HUES6 (cell line): ENCODE measurements around the gene ASL.

Source experiments
- H3K27ac ChIP-seq: 2 replicates; pipeline ENCODE4 v1.7.0; 2013; ENCODE audit warnings: low read depth, mild to moderate bottlenecking, low read length, inconsistent platforms
- H3K27me3 ChIP-seq: 2 replicates; pipeline ENCODE4 v1.6.1; 2013; ENCODE audit warnings: low read length; ENCODE audit not compliant: control insufficient read depth, insufficient read depth
- H3K36me3 ChIP-seq: 2 replicates; pipeline ENCODE4 v1.6.1; 2013; ENCODE audit warnings: low read length; ENCODE audit not compliant: control insufficient read depth, insufficient read depth
- H3K4me1 ChIP-seq: 2 replicates; pipeline ENCODE4 v1.6.1; 2013; ENCODE audit warnings: low read length; ENCODE audit not compliant: control insufficient read depth, insufficient read depth
- H3K4me3 ChIP-seq: 2 replicates; pipeline ENCODE4 v1.5.1; 2013; ENCODE audit warnings: low read depth, low read length
- H3K9ac ChIP-seq: one replicate; pipeline ENCODE4 v1.6.1; 2013; ENCODE audit warnings: mild to moderate bottlenecking, low read length
- H3K9me3 ChIP-seq: 2 replicates; pipeline ENCODE4 v1.6.1; 2013; ENCODE audit warnings: low read depth, low read length; ENCODE audit not compliant: control insufficient read depth, insufficient read depth

The ASL gene

DNA sequence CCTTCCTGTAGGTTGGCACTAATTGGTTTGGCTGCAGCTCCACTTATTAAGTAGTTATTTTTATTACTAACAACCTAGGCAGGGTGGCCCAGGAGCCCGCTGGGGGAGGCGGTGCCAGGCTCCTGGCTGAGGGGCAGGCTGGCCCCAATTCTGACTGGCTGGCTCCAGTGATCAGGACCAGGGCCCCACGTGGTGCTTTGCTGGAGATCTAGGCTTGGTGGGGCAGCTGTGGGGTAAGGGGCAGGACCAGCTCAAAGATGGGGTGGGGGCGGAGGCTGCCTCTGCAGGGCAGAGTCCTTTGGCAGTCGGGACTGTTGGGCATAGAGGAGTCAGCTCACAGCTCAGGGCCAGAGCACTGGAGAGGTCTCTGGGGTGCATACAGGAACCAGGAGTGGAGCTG lies 2.4 kb downstream of the ASL start:
- H3K9ac ChIP-seq, result no peak overlapping the region

DNA sequence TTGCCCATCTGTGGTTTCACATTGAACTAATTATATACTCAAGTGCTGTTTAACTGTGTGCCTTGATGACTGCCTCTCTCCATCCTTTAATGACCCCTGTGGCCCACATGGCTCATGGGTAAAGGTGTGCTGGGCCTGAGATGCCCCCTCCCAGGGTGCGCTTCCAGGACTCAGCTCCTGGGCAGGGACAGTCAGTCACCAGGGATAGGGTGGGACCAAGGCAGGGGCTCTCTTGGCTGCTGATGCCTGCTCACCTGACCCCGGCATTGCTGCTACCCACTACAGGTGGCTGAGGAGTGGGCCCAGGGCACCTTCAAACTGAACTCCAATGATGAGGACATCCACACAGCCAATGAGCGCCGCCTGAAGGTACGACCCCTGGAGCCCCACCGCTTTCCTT lies 6.5 kb downstream of the ASL start:
- H3K9me3 ChIP-seq, result no peaks in the 10 kb centered on the region

More for the DNA sequence above, 2.4 kb downstream of the ASL start:
- Histone ChIP-seq H3K27ac (no peak overlapping the region), H3K27me3 (no peaks in the 10 kb centered on the region), H3K4me1 (peaks cover 7% of the 10 kb centered on the region; the same call in 1 of the 2 replicates), H3K9me3 (no peaks in the 10 kb centered on the region), H3K36me3 (peaks cover 8% of the 10 kb centered on the region), H3K4me3 (no peak overlapping the region)

DNA sequence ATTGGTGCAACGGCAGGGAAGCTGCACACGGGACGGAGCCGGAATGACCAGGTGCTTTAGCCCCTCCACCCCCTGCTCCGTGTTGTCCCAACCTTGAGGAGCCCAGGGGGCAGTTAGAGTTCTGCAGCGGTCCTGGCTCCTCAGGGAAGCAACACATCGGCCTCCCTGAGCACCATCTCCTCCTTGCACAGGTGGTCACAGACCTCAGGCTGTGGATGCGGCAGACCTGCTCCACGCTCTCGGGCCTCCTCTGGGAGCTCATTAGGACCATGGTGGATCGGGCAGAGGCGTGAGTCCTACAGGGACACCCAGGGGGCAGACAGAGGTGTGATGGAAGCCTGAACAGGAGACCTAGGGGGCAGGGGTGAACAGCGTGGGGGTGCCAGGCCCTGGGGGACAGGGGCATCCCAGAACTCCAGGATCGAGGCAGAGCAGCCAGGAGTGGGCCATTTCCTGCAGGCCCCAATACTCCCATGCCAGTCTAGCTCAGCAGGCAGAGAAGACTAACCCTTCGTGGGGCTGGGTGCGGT lies 7.3 kb downstream of the ASL start:
- peaks cover 14% of the 10 kb centered on the region for H3K36me3 ChIP-seq
- H3K27ac ChIP-seq, result no peak overlapping the region
- H3K4me1 ChIP-seq, result peaks cover 7% of the 10 kb centered on the region; the same call in 1 of the 2 replicates
- no peak overlapping the region for H3K4me3 ChIP-seq
- H3K9ac ChIP-seq, result no peak overlapping the region
- no peaks in the 10 kb centered on the region for H3K27me3 ChIP-seq
- no peaks in the 10 kb centered on the region for H3K9me3 ChIP-seq

More for the DNA sequence above, 6.5 kb downstream of the ASL start:
- Histone ChIP-seq H3K36me3 (peaks cover 14% of the 10 kb centered on the region), H3K27ac (no peak overlapping the region), H3K4me1 (peaks cover 7% of the 10 kb centered on the region; the same call in 1 of the 2 replicates), H3K27me3 (no peaks in the 10 kb centered on the region), H3K4me3 (no peak overlapping the region), H3K9ac (no peak overlapping the region)

DNA sequence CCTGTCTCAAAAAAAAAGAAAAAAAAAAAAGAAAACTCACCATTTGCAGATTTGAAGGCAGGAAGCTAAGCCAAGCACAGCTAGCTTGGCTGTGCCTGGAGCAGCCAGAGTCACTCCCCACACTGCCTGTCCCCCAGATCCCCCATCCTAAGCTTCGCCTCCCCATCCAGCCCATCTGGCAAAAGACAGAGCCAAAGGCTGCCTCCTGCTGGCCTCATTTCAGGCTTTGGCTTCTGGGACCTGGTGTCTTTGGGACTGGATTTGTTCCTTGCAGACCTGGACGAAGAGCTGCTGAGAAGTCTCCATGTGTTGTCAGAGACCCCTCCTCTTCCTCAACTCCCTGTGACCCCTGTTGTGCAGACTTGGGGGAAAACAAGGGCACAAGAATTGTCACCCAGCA lies 8.1 kb downstream of the ASL start:
- H3K4me1 ChIP-seq, result peaks cover 7% of the 10 kb centered on the region; the same call in 1 of the 2 replicates
- H3K36me3 ChIP-seq, result peaks cover 14% of the 10 kb centered on the region
- no peak overlapping the region for H3K4me3 ChIP-seq
- no peaks in the 10 kb centered on the region for H3K9me3 ChIP-seq
- H3K27ac ChIP-seq, result no peak overlapping the region
- no peaks in the 10 kb centered on the region for H3K27me3 ChIP-seq
- H3K9ac ChIP-seq, result no peak overlapping the region

DNA sequence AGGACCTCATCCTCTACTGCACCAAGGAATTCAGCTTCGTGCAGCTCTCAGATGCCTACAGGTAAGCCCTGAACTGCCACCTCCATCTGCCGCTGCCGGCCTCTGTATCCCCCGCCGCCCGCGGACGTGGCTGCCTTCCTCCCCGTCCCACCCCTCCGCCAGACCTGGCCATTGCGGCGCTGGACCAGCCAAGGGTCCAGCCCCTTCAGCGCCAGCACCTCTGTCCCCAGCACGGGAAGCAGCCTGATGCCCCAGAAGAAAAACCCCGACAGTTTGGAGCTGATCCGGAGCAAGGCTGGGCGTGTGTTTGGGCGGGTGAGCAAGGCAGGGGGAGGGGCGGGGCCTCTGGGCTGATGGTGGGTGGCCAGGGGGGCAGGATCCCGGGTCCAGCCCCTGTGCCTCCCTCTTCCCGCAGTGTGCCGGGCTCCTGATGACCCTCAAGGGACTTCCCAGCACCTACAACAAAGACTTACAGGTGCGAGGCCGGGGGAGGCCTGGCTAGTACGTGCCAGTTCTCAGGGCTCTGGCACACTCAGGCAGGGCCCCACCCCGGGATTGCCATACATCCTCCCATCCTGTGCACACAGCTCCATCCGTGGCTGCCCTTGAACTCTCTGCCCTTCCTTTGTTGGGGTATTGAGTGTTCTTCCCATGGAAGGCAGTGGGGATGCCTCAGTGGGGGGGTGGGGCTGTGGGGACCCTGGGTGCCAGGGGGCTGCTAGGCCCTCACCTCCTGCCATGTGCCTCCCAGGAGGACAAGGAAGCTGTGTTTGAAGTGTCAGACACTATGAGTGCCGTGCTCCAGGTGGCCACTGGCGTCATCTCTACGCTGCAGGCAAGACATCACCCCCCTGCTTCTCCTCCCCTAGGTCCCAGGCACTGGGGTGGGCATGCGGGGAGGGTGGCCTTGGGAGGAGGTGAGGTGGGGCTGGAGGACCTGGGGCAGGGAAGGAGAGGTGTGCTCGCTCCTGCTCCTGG lies 13.5 kb downstream of the ASL start:
- no peak overlapping the region for H3K27ac ChIP-seq
- no peaks in the 10 kb centered on the region for H3K9me3 ChIP-seq
- H3K36me3 ChIP-seq, result 0 out of 2 replicates have a peak, but pooled peaks cover 2% of the 10 kb centered on the region
- H3K4me1 ChIP-seq, result peaks cover 7% of the 10 kb centered on the region; the same call in 1 of the 2 replicates
- H3K27me3 ChIP-seq, result no peaks in the 10 kb centered on the region
- H3K4me3 ChIP-seq, result no peak overlapping the region
- no peak overlapping the region for H3K9ac ChIP-seq

DNA sequence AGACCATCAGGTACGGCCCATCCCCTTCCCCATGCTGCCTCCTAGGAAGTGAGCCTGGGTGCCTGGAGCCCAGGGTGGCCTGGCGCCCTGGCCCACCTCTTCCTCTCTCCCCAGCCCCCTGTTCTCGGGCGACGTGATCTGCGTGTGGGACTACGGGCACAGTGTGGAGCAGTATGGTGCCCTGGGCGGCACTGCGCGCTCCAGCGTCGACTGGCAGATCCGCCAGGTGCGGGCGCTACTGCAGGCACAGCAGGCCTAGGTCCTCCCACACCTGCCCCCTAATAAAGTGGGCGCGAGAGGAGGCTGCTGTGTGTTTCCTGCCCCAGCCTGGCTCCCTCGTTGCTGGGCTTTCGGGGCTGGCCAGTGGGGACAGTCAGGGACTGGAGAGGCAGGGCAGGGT lies 17.0 kb downstream of the ASL start:
- Histone ChIP-seq H3K27me3 (no peaks in the 10 kb centered on the region), H3K4me3 (no peak overlapping the region), H3K9ac (no peak overlapping the region), H3K36me3 (no peaks in the 10 kb centered on the region), H3K9me3 (no peaks in the 10 kb centered on the region), H3K27ac (no peak overlapping the region), H3K4me1 (no peaks in the 10 kb centered on the region)

DNA sequence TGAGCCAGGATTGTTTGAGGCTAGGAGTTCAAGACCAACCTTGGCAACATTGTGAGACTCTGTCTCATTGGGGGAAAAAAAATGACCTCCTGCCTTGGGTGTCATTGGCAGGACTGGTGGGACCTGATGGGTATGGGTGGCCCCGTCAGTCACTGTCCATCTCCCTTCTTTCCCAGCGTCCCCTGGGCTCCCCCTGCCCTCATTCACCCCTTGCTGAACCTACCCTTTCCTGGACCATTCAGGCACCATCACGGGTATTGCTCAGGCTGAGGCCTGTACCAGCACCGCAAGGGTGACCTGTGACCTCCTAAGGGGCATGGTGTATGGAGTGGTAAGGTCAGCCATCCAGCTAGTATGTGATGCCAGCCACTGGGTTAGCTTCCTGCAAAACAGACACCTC lies 19.4 kb downstream of the ASL start:
- no peak overlapping the region for H3K4me3 ChIP-seq
- no peak overlapping the region for H3K9ac ChIP-seq
- no peaks in the 10 kb centered on the region for H3K4me1 ChIP-seq
- no peaks in the 10 kb centered on the region for H3K27me3 ChIP-seq
- no peak overlapping the region for H3K27ac ChIP-seq
- H3K9me3 ChIP-seq, result no peaks in the 10 kb centered on the region
- no peaks in the 10 kb centered on the region for H3K36me3 ChIP-seq

DNA sequence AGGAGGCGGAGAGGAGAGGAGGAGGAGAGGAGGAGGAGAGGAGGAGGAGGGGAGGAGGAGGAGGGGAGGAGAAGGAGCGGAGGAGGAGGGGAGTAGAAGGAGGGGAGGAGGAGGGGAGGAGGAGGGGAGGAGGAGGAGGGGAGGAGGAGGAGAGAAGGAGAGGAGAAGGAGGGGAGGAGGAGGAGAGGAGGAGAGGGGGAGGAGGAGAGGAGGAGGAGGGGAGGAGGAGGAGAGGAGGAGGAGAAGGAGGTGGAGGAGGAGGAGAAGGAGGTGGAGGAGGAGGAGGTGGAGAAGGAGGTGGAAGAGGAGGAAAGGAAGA lies 23.6 kb downstream of the ASL start:
- no peaks in the 10 kb centered on the region for H3K36me3 ChIP-seq
- no peak overlapping the region for H3K9ac ChIP-seq
- no peak overlapping the region for H3K4me3 ChIP-seq

DNA sequence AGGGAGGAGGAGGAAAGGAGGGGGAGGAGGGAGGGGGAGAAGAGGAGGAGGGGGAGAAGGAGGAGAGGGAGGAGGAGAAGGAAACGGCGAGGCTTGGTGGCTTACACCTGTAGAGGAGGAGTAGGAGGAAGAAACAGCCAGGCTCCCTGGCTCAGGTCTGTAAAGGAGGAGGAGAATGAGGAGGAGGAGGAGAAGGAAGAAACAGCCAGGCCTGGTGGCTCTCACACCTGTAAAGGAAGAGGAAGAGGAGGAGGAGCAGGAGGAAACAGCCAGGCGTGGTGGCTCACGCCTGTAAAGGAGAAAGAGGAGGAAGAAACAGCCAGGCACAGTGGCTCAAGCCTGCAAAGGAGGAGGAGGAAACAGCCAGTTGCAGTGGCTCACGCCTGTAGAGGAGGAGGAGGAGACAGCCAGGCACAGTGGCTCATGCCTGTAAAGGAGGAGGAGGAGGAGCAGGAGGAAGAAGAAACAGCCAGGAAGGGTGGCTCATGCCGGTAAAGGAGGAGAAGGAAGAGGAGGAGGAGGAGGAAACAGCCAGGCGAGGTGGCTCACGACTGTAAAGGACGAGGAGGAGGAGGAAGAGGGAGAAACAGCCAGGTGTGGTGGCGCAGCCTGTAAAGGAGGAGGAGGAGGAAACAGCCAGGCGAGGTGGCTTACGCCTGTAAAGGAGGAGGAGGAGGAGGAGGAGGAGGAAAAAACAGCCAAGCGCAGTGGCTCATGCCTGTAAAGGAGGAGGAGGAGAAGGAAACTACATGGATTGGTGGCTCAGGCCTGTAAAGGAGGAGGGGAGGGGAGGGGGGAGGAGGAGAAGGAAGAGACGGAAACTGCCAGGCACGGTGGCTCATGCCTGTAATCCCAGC lies 24.2 kb downstream of the ASL start:
- Histone ChIP-seq H3K27me3 (no peaks in the 10 kb centered on the region), H3K9ac (peak overlapping the region; percentile 26), H3K36me3 (no peaks in the 10 kb centered on the region), H3K27ac (no peak overlapping the region), H3K4me1 (no peaks in the 10 kb centered on the region), H3K4me3 (peak overlapping the region; percentile 51), H3K9me3 (no peaks in the 10 kb centered on the region)

More for the DNA sequence above, 23.6 kb downstream of the ASL start:
- Histone ChIP-seq H3K27me3 (no peaks in the 10 kb centered on the region), H3K27ac (no peak overlapping the region), H3K4me1 (no peaks in the 10 kb centered on the region), H3K9me3 (no peaks in the 10 kb centered on the region)

DNA sequence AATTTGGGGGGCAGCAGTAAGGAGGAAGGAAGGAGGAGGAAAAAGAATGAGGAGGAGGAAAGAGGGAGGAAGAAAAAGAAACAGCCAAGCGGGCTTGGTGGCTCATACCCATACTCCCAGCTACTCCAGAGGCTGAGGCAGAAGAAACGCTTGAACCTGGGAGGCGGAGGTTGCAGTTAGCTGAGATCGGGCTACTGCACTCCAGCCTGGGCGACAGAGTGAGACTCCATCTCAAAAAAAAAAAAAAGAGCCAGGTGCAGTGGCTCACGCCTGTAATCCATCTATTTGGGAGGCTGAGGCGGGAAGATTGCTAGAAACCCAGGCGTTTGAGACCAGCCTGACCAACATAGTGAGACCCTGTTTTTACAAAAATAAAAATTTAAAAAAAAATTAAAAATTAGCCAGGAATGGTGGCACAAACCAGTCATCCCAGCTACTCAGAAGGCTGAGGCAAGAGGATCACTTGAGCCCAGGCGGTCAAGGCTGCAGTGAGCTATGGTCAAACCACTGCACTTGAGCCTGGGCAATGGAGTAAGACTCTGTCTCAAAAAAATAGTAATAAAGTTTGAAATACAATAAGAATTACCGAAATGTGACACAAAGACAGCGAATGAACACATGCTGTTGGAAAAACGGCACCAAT lies 24.9 kb downstream of the ASL start:
- Histone ChIP-seq H3K9me3 (no peaks in the 10 kb centered on the region), H3K27ac (no peak overlapping the region), H3K36me3 (no peaks in the 10 kb centered on the region), H3K27me3 (no peaks in the 10 kb centered on the region), H3K9ac (peak overlapping the region; percentile 26), H3K4me1 (peaks cover 4% of the 10 kb centered on the region; the same call in 1 of the 2 replicates), H3K4me3 (peak overlapping the region; percentile 51)
